Endothelial cell of umbilical vein (primary cell): ENCODE measurements around the gene C10orf71. TPM values are rescaled to one million over a fixed set of nuclear protein-coding genes. Genes with fewer than 3 reads are reported as not detected.

ENCODE experiments used
- BruUV-seq: library from RNA; stranded (reverse); fragments of 400-500 nt; replicated peaks from 2 replicates; lab custom pipeline; 2021; lab: Mats Ljungman, UMichigan
- CTCF ChIA-PET: fragments of 300-600, 350-600 bp; sonication (Branson Sonifier 250); formaldehyde crosslinking; loops from one replicate; lab custom pipeline; 2021; ENCODE audit warnings: antibody characterized with exemption, inconsistent platforms; lab: Charles Lee
- POLR2A ChIA-PET: fragments of 300-600, 350-600 bp; sonication (Branson Sonifier 250); formaldehyde crosslinking; loops from one replicate; lab custom pipeline; 2021; ENCODE audit warnings: antibody characterized with exemption, inconsistent platforms; lab: Charles Lee
- DNase-seq: peaks from one replicate; pipeline ENCODE4 v3.0.0-alpha.2; 2011; ENCODE audit warnings: low read depth, low spot score
- FAIRE-seq: peaks from 2 replicates; lab custom pipeline; 2011; peaks lifted over from hg19 to GRCh38; lab: Jason Lieb, UNC
- H2AFZ ChIP-seq: 2 replicates; pipeline ENCODE4 v1.6.0; 2012; ENCODE audit warnings: low read depth, low read length, control low read depth, inconsistent platforms
- H3K27ac ChIP-seq: 2 replicates; pipeline ENCODE4 v1.5.1; 2011; ENCODE audit warnings: low read depth, mild to moderate bottlenecking, control low read depth, low read length, moderate library complexity; ENCODE audit not compliant: insufficient read depth
- H3K27me3 ChIP-seq, 2 experiments: 2 replicates each; pipeline versions ENCODE4 v1.6.0 to v1.6.1; 2011; ENCODE audit warnings: low read length in 2 of 2, mixed read lengths in 1 of 2; ENCODE audit not compliant: control insufficient read depth in 2 of 2, insufficient read depth in 2 of 2
- H3K36me3 ChIP-seq, 2 experiments: 2 replicates in 1 of 2; 3 replicates in 1 of 2; pipeline ENCODE4 v1.5.1; 2011; ENCODE audit warnings: low read length in 2 of 2, mild to moderate bottlenecking in 1 of 2, moderate library complexity in 1 of 2; ENCODE audit not compliant: control insufficient read depth in 2 of 2, insufficient read depth in 2 of 2; ENCODE audit errors: extremely low read depth in 1 of 2
- H3K4me1 ChIP-seq: 3 replicates; pipeline ENCODE4 v1.5.1; 2011; ENCODE audit warnings: mild to moderate bottlenecking, low read length; ENCODE audit not compliant: control insufficient read depth, insufficient read depth; ENCODE audit errors: extremely low read depth
- H3K4me2 ChIP-seq: 2 replicates; pipeline ENCODE4 v1.6.1; 2011; ENCODE audit warnings: low read length, control low read depth, mixed read lengths; ENCODE audit not compliant: insufficient read depth
- H3K4me3 ChIP-seq, 3 experiments: fragments of 200-600 bp in 1 of 3; sonication (generic), shearing (Covaris generic) in 1 of 3; replicated peaks in 1 of 3; 2 replicates each; pipeline ENCODE4 v1.5.1; 2011 to 2016; ENCODE audit warnings: control low read depth in 3 of 3, low read length in 3 of 3, mild to moderate bottlenecking in 2 of 3, inconsistent platforms in 1 of 3, low read depth in 1 of 3, moderate library complexity in 1 of 3; ENCODE audit not compliant: insufficient read depth in 1 of 3
- H3K79me2 ChIP-seq: 2 replicates; pipeline ENCODE4 v1.6.0; 2012; ENCODE audit warnings: low read length, inconsistent platforms; ENCODE audit not compliant: control insufficient read depth, insufficient read depth
- H3K9ac ChIP-seq: replicated peaks from 2 replicates; pipeline ENCODE3; 2011; ENCODE audit warnings: low read length, control low read depth; ENCODE audit not compliant: insufficient read depth; ENCODE audit errors: extremely low read depth
- H3K9me1 ChIP-seq: replicated peaks from 3 replicates; pipeline ENCODE4 v1.6.0; 2011; ENCODE audit warnings: mild to moderate bottlenecking, low read length; ENCODE audit not compliant: control insufficient read depth, insufficient read depth; ENCODE audit errors: extremely low read depth
- H3K9me3 ChIP-seq: replicated peaks from 2 replicates; pipeline ENCODE4 v1.5.1; 2012; ENCODE audit warnings: low read length, inconsistent platforms; ENCODE audit not compliant: control insufficient read depth, insufficient read depth
- H4K20me1 ChIP-seq: replicated peaks from 2 replicates; pipeline ENCODE3; 2011; ENCODE audit warnings: mild to moderate bottlenecking, low read length; ENCODE audit not compliant: control insufficient read depth, insufficient read depth; ENCODE audit errors: extremely low read depth
- EZH2 ChIP-seq: IDR thresholded peaks from 2 replicates; pipeline ENCODE4 v1.6.1; 2012; ENCODE audit warnings: borderline replicate concordance, low read depth, mild to moderate bottlenecking, moderate library complexity, low read length, inconsistent platforms; ENCODE audit not compliant: severe bottlenecking
- FOS ChIP-seq: IDR thresholded peaks from 2 replicates; pipeline ENCODE4 v1.6.1; 2011; ENCODE audit warnings: mild to moderate bottlenecking, low read length, moderate library complexity, borderline replicate concordance; ENCODE audit not compliant: insufficient read depth
- GATA2 ChIP-seq: IDR thresholded peaks from 2 replicates; pipeline ENCODE4 v1.7.0; 2011; ENCODE audit warnings: low read depth, mild to moderate bottlenecking, moderate library complexity, mixed read lengths, low read length; ENCODE audit not compliant: insufficient read length, insufficient read depth
- JUN ChIP-seq: IDR thresholded peaks from 2 replicates; pipeline ENCODE4 v1.6.1; 2011; ENCODE audit warnings: borderline replicate concordance, low read depth; ENCODE audit not compliant: insufficient read length, insufficient read depth
- MYC ChIP-seq: IDR thresholded peaks from one replicate; pipeline ENCODE4 v1.6.1; 2011; ENCODE audit warnings: mild to moderate bottlenecking, low read depth, low read length
- POLR2A ChIP-seq: IDR thresholded peaks from 2 replicates; pipeline ENCODE4 v1.6.1; 2012; ENCODE audit warnings: low read depth, mild to moderate bottlenecking, control low read depth, low read length
- POLR2AphosphoS5 ChIP-seq: IDR thresholded peaks from 2 replicates; pipeline ENCODE4 v1.6.1; 2012; ENCODE audit warnings: low read depth, mild to moderate bottlenecking, control low read depth, low read length, moderate library complexity; ENCODE audit not compliant: insufficient read depth
- dilution Hi-C: fragments of 300-500 bp; cut with MboI; formaldehyde crosslinking; loops from one replicate; pipeline ENCODE4 v1.15.0; 2019; ENCODE audit warnings: low sequenced_read_pairs; ENCODE audit not compliant: extremely low pct_ligation_motif_present
- intact Hi-C: fragments of 100-400 bp; cut with micrococcal nuclease; formaldehyde crosslinking; loops from one replicate; pipeline ENCODE4 v1.10.0; 2022
- polyA plus RNA-seq, 4 experiments: library from polyadenylated mRNA; depleted of rRNA in 3 of 4; stranded (reverse) in 3 of 4; unstranded in 1 of 4; fragments of >200 nt; gene quantifications; 2 replicates each; pipeline versions ENCODE4 v1.2.1 to v1.2.3, GENCODE V29; 2011 to 2012; ENCODE audit warnings: missing spikeins in 1 of 4
- total RNA-seq: library from RNA; stranded (reverse); gene quantifications from 2 replicates; pipeline ENCODE4 v1.2.3, GENCODE V29; 2021
- TF ChIP-seq, protein P1 (sequence below): IDR thresholded peaks from 2 replicates; pipeline ENCODE4 v1.6.1; 2011; ENCODE audit not compliant: insufficient read depth, insufficient read length
- TF ChIP-seq, protein P2 (sequence below), 2 donors: IDR thresholded peaks; 1 replicate in 1 of 2; 2 replicates in 1 of 2; pipeline ENCODE4 v1.5.1; 2011; ENCODE audit warnings: low read length in 2 of 2, mild to moderate bottlenecking in 2 of 2, moderate library complexity in 2 of 2, control low read depth in 1 of 2, inconsistent platforms in 1 of 2, low read depth in 1 of 2; ENCODE audit not compliant: insufficient read depth in 1 of 2; ENCODE audit errors: extremely low read depth in 1 of 2

The C10orf71 gene
- total and polyA plus RNA-seq, 2 donors (not counting 3 experiments of a cell fraction or from before 2014, with no cell fraction given): not detected

DNA sequence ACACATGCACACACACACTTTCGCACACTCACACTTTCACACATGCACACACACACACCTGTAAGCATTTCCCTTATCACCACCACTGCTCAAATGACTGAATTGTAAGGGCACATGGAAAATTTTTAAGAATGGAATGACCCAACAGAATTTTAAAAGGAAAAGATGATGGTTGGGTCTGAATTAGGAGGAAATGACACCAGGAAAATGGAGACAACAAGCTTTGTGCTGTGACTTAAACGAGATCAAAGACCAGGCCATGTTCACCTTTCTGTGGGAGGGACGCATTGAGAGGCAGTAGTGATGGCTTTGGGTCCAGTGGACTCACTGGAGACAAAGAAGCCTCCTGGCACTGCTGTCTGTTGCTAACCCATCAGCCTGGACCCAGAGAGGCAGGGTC is 16.7 kb upstream of the C10orf71 start:
- Histone ChIP-seq H3K36me3 (no peaks in the 10 kb centered on the region), H3K9me3 (no peaks in the 10 kb centered on the region), H3K27ac (no peak overlapping the region), H3K9ac (no peak overlapping the region), H3K4me2 (no peak overlapping the region), H3K79me2 (no peaks in the 10 kb centered on the region), H3K4me1 (no peaks in the 10 kb centered on the region), H4K20me1 (no peaks in the 10 kb centered on the region), H3K27me3 (no peaks in the 10 kb centered on the region), H3K9me1 (no peaks in the 10 kb centered on the region), H2AFZ (no peak overlapping the region), H3K4me3 (no peak overlapping the region)
- ChIA-PET POLR2A (no interaction called here), CTCF (interaction anchor here (1.4 kb wide), 1 partner anchor 243 kb away, joined by 3 read pairs; no protein-coding TSS in a partner anchor)
- no TSS peak for BruUV-seq
- intact Hi-C loops: no loop called here
- no peak for TF ChIP-seq JUN
- TF ChIP-seq MYC: no peak
- no peak for TF ChIP-seq FOS
- TF ChIP-seq POLR2AphosphoS5: no peak
- no peak for TF ChIP-seq EZH2
- TF ChIP-seq, protein P1, sequence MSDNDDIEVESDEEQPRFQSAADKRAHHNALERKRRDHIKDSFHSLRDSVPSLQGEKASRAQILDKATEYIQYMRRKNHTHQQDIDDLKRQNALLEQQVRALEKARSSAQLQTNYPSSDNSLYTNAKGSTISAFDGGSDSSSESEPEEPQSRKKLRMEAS: no peak
- no peak for TF ChIP-seq GATA2
- TF ChIP-seq POLR2A: no peak
- TF ChIP-seq, protein P2, sequence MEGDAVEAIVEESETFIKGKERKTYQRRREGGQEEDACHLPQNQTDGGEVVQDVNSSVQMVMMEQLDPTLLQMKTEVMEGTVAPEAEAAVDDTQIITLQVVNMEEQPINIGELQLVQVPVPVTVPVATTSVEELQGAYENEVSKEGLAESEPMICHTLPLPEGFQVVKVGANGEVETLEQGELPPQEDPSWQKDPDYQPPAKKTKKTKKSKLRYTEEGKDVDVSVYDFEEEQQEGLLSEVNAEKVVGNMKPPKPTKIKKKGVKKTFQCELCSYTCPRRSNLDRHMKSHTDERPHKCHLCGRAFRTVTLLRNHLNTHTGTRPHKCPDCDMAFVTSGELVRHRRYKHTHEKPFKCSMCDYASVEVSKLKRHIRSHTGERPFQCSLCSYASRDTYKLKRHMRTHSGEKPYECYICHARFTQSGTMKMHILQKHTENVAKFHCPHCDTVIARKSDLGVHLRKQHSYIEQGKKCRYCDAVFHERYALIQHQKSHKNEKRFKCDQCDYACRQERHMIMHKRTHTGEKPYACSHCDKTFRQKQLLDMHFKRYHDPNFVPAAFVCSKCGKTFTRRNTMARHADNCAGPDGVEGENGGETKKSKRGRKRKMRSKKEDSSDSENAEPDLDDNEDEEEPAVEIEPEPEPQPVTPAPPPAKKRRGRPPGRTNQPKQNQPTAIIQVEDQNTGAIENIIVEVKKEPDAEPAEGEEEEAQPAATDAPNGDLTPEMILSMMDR (IDR thresholded peaks at IDR 0.05; ENCODE audit: extremely low read depth in 1 of 2, insufficient read depth in 1 of 2, low read depth in 1 of 2, low read length in 2 of 2): no peak
- DNase-seq (no peak), FAIRE-seq (no peak)
- dilution Hi-C loops: no loop called here
